GM19351 (cell line): ENCODE results near the gene IFI44.
A peak's percentile ranks its signal among the peaks of the same experiment; 100 is the strongest.

Experiments
- ATAC-seq: cut with Tn5 transposase; IDR thresholded peaks from one replicate; pipeline ENCODE4 v1.9.1; 2021; ENCODE audit warnings: mild to moderate bottlenecking, moderate library complexity; ENCODE audit not compliant: unreplicated experiment

Gene IFI44

GRCh38 chr1:78650114-78650660 lies 556 bp downstream of the IFI44 start:
- ATAC-seq = no peak

GRCh38 chr1:78651241-78651640 lies 1.6 kb downstream of the IFI44 start:
- ATAC-seq = peak; percentile 38

- ATAC-seq = no peak
Measured at GRCh38 chr1:78652019-78652560, 2.5 kb downstream of the IFI44 start.

- no peak for ATAC-seq
Measured at GRCh38 chr1:78658901-78659300, 9.3 kb downstream of the IFI44 start.

GRCh38 chr1:78663923-78664322 lies 14.3 kb downstream of the IFI44 start:
- ATAC-seq = no peak

GRCh38 chr1:78664763-78665162 lies 15.1 kb downstream of the IFI44 start:
- ATAC-seq = no peak

GRCh38 chr1:78665809-78666208 lies 16.2 kb downstream of the IFI44 start:
- no peak for ATAC-seq

GRCh38 chr1:78667939-78668338 lies 18.3 kb downstream of the IFI44 start:
- no peak for ATAC-seq

GRCh38 chr1:78668427-78668826 lies 18.8 kb downstream of the IFI44 start:
- ATAC-seq = no peak

GRCh38 chr1:78672428-78672827 lies 22.8 kb downstream of the IFI44 start:
- no peak for ATAC-seq

GRCh38 chr1:78673120-78673519 lies 23.5 kb downstream of the IFI44 start:
- ATAC-seq = no peak

GRCh38 chr1:78676347-78676982 lies 26.8 kb downstream of the IFI44 start:
- ATAC-seq = peak; percentile 42

- ATAC-seq = no peak
Measured at GRCh38 chr1:78676993-78677392, 27.4 kb downstream of the IFI44 start.

- ATAC-seq = no peak
Measured at GRCh38 chr1:78677788-78678187, 28.2 kb downstream of the IFI44 start.

- ATAC-seq = peak; percentile 78
Measured at GRCh38 chr1:78678324-78678723, 28.7 kb downstream of the IFI44 start.

- no peak for ATAC-seq
Measured at GRCh38 chr1:78681265-78681664, 31.6 kb downstream of the IFI44 start.

GRCh38 chr1:78682496-78682895 lies 32.9 kb downstream of the IFI44 start:
- no peak for ATAC-seq

GRCh38 chr1:78683079-78683478 lies 33.4 kb downstream of the IFI44 start:
- ATAC-seq = no peak

- ATAC-seq = no peak
Measured at GRCh38 chr1:78687315-78687714, 37.7 kb downstream of the IFI44 start.

- no peak for ATAC-seq
Measured at GRCh38 chr1:78687914-78688313, 38.3 kb downstream of the IFI44 start.

- ATAC-seq = no peak
Measured at GRCh38 chr1:78688697-78689096, 39.1 kb downstream of the IFI44 start.

- ATAC-seq = no peak
Measured at GRCh38 chr1:78690516-78690915, 40.9 kb downstream of the IFI44 start.
